Measurements from ENCODE around the gene CTBP2. TPM values are rescaled to one million over a fixed set of nuclear protein-coding genes. Genes with fewer than 3 reads are reported as not detected.

Gene CTBP2
- total RNA-seq, 1 donor from 2014 or later: 55.2 TPM

GRCh38 chr10:124944982-124945381 lies 215.4 kb downstream of the CTBP2 start:
- no peak overlapping the region for H3K27ac ChIP-seq
- H3K4me2 ChIP-seq: no peak overlapping the region
- TF ChIP-seq CTCF (IDR thresholded peaks at IDR 0.05) (no peak), EZH2phosphoT487 (IDR thresholded peaks at IDR 0.05) (no peak), EZH2 (IDR thresholded peaks at IDR 0.05) (no peak)
- H3K27me3 Mint-ChIP-seq (ENCODE audit: insufficient read depth, low read depth): no peaks in the 10 kb centered on the region
- peaks cover 27% of the 10 kb centered on the region for H3K36me3 Mint-ChIP-seq
- no peak overlapping the region for H3K4me3 Mint-ChIP-seq
- no peaks in the 10 kb centered on the region for H3F3A ChIP-seq (ENCODE audit: low read depth)
- H3K4me1 ChIP-seq: no peaks in the 10 kb centered on the region
- DNase-seq (ENCODE audit: low spot score): no peak
- H4K20me1 ChIP-seq (ENCODE audit: low read depth): peaks cover 72% of the 10 kb centered on the region
- no peaks in the 10 kb centered on the region for H3K9me3 Mint-ChIP-seq
- H3K9me3 ChIP-seq (ENCODE audit: low read depth): no peaks in the 10 kb centered on the region
- peaks cover 100% of the 10 kb centered on the region for H3K79me2 ChIP-seq (ENCODE audit: low read depth)
- no peak overlapping the region for H2AFZ ChIP-seq (replicated peaks)
- H3K27me3 ChIP-seq: no peaks in the 10 kb centered on the region
- no peak overlapping the region for H3K4me3 ChIP-seq
- H3K27ac Mint-ChIP-seq: no peak overlapping the region
- H3K36me3 ChIP-seq: no peaks in the 10 kb centered on the region
- H3K9ac ChIP-seq: no peak overlapping the region
- H3K4me1 Mint-ChIP-seq: peaks cover 11% of the 10 kb centered on the region

GRCh38 chr10:124943301-124944092 lies 216.9 kb downstream of the CTBP2 start:
- no peak overlapping the region for H3K4me3 ChIP-seq
- no peaks in the 10 kb centered on the region for H3K9me3 ChIP-seq (ENCODE audit: low read depth)
- no peaks in the 10 kb centered on the region for H3F3A ChIP-seq (ENCODE audit: low read depth)
- H3K9me3 Mint-ChIP-seq: no peaks in the 10 kb centered on the region
- no peaks in the 10 kb centered on the region for H3K36me3 ChIP-seq
- peaks cover 18% of the 10 kb centered on the region for H3K36me3 Mint-ChIP-seq
- H3K4me2 ChIP-seq: no peak overlapping the region
- no peak overlapping the region for H2AFZ ChIP-seq (replicated peaks)
- no peak overlapping the region for H3K27ac ChIP-seq
- peaks cover 11% of the 10 kb centered on the region for H3K4me1 Mint-ChIP-seq
- H3K4me3 Mint-ChIP-seq: no peak overlapping the region
- H4K20me1 ChIP-seq (ENCODE audit: low read depth): peaks cover 87% of the 10 kb centered on the region
- peak overlapping the region; percentile 11 for H3K27ac Mint-ChIP-seq
- H3K27me3 ChIP-seq: no peaks in the 10 kb centered on the region
- no peak overlapping the region for H3K9ac ChIP-seq
- TF ChIP-seq EZH2phosphoT487 (IDR thresholded peaks at IDR 0.05): no peak
- no peak for TF ChIP-seq CTCF (IDR thresholded peaks at IDR 0.05)
- no peak for TF ChIP-seq EZH2 (IDR thresholded peaks at IDR 0.05)
- H3K27me3 Mint-ChIP-seq (ENCODE audit: insufficient read depth, low read depth): no peaks in the 10 kb centered on the region
- H3K4me1 ChIP-seq: no peaks in the 10 kb centered on the region
- DNase-seq (ENCODE audit: low spot score): no peak
- peaks cover 100% of the 10 kb centered on the region for H3K79me2 ChIP-seq (ENCODE audit: low read depth)

DNA sequence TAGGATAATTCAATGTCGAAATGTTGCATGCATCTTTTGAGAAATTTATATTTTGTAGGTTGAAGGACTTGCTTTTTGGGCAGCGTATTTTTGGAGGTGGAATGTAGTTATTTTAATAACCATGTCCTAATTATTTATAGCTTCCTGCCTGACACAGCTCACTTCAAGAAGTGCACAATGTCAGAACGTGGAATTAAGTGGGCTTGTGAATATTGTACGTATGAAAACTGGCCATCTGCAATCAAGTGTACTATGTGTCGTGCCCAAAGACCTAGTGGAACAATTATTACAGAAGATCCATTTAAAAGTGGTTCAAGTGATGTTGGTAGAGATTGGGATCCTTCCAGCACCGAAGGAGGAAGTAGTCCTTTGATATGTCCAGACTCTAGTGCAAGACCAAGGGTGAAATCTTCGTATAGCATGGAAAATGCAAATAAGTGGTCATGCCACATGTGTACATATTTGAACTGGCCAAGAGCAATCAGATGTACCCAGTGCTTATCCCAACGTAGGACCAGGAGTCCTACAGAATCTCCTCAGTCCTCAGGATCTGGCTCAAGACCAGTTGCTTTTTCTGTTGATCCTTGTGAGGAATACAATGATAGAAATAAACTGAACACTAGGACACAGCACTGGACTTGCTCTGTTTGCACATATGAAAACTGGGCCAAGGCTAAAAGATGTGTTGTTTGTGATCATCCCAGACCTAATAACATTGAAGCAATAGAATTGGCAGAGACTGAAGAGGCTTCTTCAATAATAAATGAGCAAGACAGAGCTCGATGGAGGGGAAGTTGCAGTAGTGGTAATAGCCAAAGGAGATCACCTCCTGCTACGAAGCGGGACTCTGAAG lies 217.8 kb downstream of the CTBP2 start:
- no peak overlapping the region for H3K4me3 Mint-ChIP-seq
- TF ChIP-seq EZH2phosphoT487 (IDR thresholded peaks at IDR 0.05): no peak
- TF ChIP-seq EZH2 (IDR thresholded peaks at IDR 0.05): no peak
- no peak for TF ChIP-seq CTCF (IDR thresholded peaks at IDR 0.05)
- peaks cover 100% of the 10 kb centered on the region for H3K79me2 ChIP-seq (ENCODE audit: low read depth)
- no peaks in the 10 kb centered on the region for H3K9me3 ChIP-seq (ENCODE audit: low read depth)
- no peak overlapping the region for H3K27ac Mint-ChIP-seq
- no peak overlapping the region for H3K27ac ChIP-seq
- no peak overlapping the region for H2AFZ ChIP-seq (replicated peaks)
- H3K9ac ChIP-seq: no peak overlapping the region
- H3K27me3 ChIP-seq: no peaks in the 10 kb centered on the region
- H4K20me1 ChIP-seq (ENCODE audit: low read depth): peaks cover 89% of the 10 kb centered on the region
- H3F3A ChIP-seq (ENCODE audit: low read depth): no peaks in the 10 kb centered on the region
- H3K27me3 Mint-ChIP-seq (ENCODE audit: insufficient read depth, low read depth): no peaks in the 10 kb centered on the region
- DNase-seq (ENCODE audit: low spot score): no peak
- no peaks in the 10 kb centered on the region for H3K9me3 Mint-ChIP-seq
- H3K4me2 ChIP-seq: no peak overlapping the region
- no peaks in the 10 kb centered on the region for H3K4me1 ChIP-seq
- no peak overlapping the region for H3K4me3 ChIP-seq
- no peaks in the 10 kb centered on the region for H3K36me3 ChIP-seq
- H3K36me3 Mint-ChIP-seq: peaks cover 13% of the 10 kb centered on the region
- H3K4me1 Mint-ChIP-seq: peaks cover 11% of the 10 kb centered on the region

Measured in neural progenitor cell (in vitro differentiated cells).